ENCODE data around the gene SCARF2. TPM values are rescaled to one million over a fixed set of nuclear protein-coding genes. Genes with fewer than 3 reads are reported as not detected.

Gene SCARF2
- polyA plus RNA-seq, 1 donor from 2014 or later: 5.0 TPM

DNA sequence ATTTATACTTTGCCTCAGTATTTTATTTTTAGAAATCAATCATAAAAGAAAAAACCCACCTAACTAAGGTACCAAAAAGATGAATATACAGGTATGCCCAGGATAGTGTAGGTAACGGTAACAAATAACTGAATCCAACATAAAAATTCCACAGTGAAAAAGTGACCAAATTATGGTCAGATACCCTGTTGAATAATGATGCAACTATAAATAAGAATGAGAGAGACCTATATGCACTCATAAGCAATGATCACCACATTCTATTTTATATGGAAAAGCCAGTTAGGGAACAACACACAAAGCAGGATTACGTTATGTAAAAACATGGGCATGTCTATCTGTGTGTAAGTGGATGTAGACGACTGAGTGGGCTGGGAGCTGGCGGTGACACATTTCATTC, 50.7 kb downstream of the SCARF2 start:
- TF ChIP-seq MXI1 (conservative IDR thresholded peaks at IDR 0.05; ENCODE audit: poor library complexity, severe bottlenecking) (no peak), POLR2AphosphoS5 (IDR thresholded peaks at IDR 0.05) (no peak), EP300 (conservative IDR thresholded peaks at IDR 0.05; ENCODE audit: poor library complexity, severe bottlenecking) (no peak), EZH2 (IDR thresholded peaks at IDR 0.05; ENCODE audit: borderline replicate concordance, insufficient read depth, low read length, poor library complexity, severe bottlenecking) (no peak), TAF1 (IDR thresholded peaks at IDR 0.05; ENCODE audit: low read depth) (no peak), SMC3 (conservative IDR thresholded peaks at IDR 0.05; ENCODE audit: poor library complexity) (no peak), RAD21 (conservative IDR thresholded peaks at IDR 0.05) (no peak)
- TF ChIP-seq, protein P1, sequence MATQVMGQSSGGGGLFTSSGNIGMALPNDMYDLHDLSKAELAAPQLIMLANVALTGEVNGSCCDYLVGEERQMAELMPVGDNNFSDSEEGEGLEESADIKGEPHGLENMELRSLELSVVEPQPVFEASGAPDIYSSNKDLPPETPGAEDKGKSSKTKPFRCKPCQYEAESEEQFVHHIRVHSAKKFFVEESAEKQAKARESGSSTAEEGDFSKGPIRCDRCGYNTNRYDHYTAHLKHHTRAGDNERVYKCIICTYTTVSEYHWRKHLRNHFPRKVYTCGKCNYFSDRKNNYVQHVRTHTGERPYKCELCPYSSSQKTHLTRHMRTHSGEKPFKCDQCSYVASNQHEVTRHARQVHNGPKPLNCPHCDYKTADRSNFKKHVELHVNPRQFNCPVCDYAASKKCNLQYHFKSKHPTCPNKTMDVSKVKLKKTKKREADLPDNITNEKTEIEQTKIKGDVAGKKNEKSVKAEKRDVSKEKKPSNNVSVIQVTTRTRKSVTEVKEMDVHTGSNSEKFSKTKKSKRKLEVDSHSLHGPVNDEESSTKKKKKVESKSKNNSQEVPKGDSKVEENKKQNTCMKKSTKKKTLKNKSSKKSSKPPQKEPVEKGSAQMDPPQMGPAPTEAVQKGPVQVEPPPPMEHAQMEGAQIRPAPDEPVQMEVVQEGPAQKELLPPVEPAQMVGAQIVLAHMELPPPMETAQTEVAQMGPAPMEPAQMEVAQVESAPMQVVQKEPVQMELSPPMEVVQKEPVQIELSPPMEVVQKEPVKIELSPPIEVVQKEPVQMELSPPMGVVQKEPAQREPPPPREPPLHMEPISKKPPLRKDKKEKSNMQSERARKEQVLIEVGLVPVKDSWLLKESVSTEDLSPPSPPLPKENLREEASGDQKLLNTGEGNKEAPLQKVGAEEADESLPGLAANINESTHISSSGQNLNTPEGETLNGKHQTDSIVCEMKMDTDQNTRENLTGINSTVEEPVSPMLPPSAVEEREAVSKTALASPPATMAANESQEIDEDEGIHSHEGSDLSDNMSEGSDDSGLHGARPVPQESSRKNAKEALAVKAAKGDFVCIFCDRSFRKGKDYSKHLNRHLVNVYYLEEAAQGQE (IDR thresholded peaks at IDR 0.05; ENCODE audit: borderline replicate concordance): no peak
- TF ChIP-seq, protein P2, sequence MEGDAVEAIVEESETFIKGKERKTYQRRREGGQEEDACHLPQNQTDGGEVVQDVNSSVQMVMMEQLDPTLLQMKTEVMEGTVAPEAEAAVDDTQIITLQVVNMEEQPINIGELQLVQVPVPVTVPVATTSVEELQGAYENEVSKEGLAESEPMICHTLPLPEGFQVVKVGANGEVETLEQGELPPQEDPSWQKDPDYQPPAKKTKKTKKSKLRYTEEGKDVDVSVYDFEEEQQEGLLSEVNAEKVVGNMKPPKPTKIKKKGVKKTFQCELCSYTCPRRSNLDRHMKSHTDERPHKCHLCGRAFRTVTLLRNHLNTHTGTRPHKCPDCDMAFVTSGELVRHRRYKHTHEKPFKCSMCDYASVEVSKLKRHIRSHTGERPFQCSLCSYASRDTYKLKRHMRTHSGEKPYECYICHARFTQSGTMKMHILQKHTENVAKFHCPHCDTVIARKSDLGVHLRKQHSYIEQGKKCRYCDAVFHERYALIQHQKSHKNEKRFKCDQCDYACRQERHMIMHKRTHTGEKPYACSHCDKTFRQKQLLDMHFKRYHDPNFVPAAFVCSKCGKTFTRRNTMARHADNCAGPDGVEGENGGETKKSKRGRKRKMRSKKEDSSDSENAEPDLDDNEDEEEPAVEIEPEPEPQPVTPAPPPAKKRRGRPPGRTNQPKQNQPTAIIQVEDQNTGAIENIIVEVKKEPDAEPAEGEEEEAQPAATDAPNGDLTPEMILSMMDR (IDR thresholded peaks at IDR 0.05; ENCODE audit: poor library complexity, severe bottlenecking): no peak
- H3K36me3 ChIP-seq (ENCODE audit: insufficient read depth, low read length): no peaks in the 10 kb centered on the region
- no peaks in the 10 kb centered on the region for H3K79me2 ChIP-seq (replicated peaks; ENCODE audit: insufficient read depth, low read length)
- H3K9ac ChIP-seq (ENCODE audit: low read length): no peak overlapping the region
- no peak overlapping the region for H3K27ac ChIP-seq (ENCODE audit: low read length)
- no peak overlapping the region for H3K4me3 ChIP-seq (ENCODE audit: low read length)
- no peaks in the 10 kb centered on the region for H3F3A ChIP-seq (ENCODE audit: insufficient read depth, low read length, poor library complexity, severe bottlenecking)
- H3K9me2 ChIP-seq (ENCODE audit: insufficient read depth, low read length): no peaks in the 10 kb centered on the region
- no peaks in the 10 kb centered on the region for H4K20me1 ChIP-seq (ENCODE audit: insufficient read depth)
- H2AFZ ChIP-seq (ENCODE audit: low read depth, low read length): no peak overlapping the region
- H3K4me2 ChIP-seq (ENCODE audit: low read length): no peak overlapping the region
- H3K9me3 ChIP-seq (ENCODE audit: low read length): no peaks in the 10 kb centered on the region
- no peaks in the 10 kb centered on the region for H3K27me3 ChIP-seq (ENCODE audit: insufficient read depth, low read depth, low read length)

DNA sequence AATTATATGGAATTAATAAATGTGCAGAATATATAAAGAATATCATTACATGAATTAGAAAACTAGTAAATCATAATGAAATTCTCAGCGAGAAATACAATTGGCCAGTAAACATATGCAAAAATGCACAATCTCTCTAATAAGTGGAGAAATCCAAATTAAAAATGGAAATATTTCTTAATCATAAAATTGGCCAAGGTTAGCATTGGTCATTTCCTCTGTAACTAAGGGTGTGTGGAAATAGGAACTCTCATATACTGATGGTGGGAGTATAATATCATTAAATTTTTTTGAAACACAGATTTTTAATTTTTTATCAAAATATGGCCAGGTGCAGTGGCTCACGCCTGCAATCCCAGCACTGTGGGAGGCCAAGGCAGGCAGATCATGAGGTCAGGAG, 51.3 kb downstream of the SCARF2 start:
- Histone ChIP-seq H3K27ac (ENCODE audit: low read length) (no peak overlapping the region), H3K36me3 (ENCODE audit: insufficient read depth, low read length) (no peaks in the 10 kb centered on the region), H3K9ac (ENCODE audit: low read length) (no peak overlapping the region), H3K4me2 (ENCODE audit: low read length) (no peak overlapping the region), H3F3A (ENCODE audit: insufficient read depth, low read length, poor library complexity, severe bottlenecking) (no peaks in the 10 kb centered on the region), H3K9me2 (ENCODE audit: insufficient read depth, low read length) (no peaks in the 10 kb centered on the region), H4K20me1 (ENCODE audit: insufficient read depth) (no peaks in the 10 kb centered on the region), H3K27me3 (ENCODE audit: insufficient read depth, low read depth, low read length) (no peaks in the 10 kb centered on the region), H3K79me2 (replicated peaks; ENCODE audit: insufficient read depth, low read length) (no peaks in the 10 kb centered on the region), H3K4me3 (ENCODE audit: low read length) (no peak overlapping the region), H3K9me3 (ENCODE audit: low read length) (no peaks in the 10 kb centered on the region), H2AFZ (ENCODE audit: low read depth, low read length) (no peak overlapping the region)
- TF ChIP-seq MXI1 (conservative IDR thresholded peaks at IDR 0.05; ENCODE audit: poor library complexity, severe bottlenecking) (no peak), POLR2AphosphoS5 (IDR thresholded peaks at IDR 0.05) (no peak)

DNA sequence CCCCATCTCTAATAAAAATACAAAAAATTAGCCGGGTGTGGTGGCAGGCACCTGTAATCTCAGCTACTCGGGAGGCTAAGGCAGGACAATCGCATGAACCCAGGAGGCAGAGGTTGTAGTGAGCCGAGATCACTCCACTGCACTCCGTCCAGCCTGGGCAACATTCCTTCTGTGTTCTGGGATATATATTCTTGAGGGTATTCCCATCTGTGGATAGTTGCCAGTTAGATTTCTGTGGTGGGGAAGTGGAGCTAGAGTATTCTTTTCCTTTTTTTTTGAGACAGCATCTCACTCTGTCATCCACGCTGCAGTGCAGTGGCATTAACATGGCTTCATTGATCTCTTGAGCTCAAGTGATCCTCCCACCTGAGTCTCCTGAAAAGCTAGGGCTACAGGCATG, 52.8 kb downstream of the SCARF2 start:
- H3F3A ChIP-seq (ENCODE audit: insufficient read depth, low read length, poor library complexity, severe bottlenecking): no peaks in the 10 kb centered on the region
- H3K27me3 ChIP-seq (ENCODE audit: insufficient read depth, low read depth, low read length): no peaks in the 10 kb centered on the region
- H4K20me1 ChIP-seq (ENCODE audit: insufficient read depth): no peaks in the 10 kb centered on the region
- H3K4me3 ChIP-seq (ENCODE audit: low read length): no peak overlapping the region
- no peak overlapping the region for H2AFZ ChIP-seq (ENCODE audit: low read depth, low read length)
- H3K79me2 ChIP-seq (replicated peaks; ENCODE audit: insufficient read depth, low read length): no peaks in the 10 kb centered on the region
- H3K4me2 ChIP-seq (ENCODE audit: low read length): no peak overlapping the region
- H3K9ac ChIP-seq (ENCODE audit: low read length): no peak overlapping the region
- no peaks in the 10 kb centered on the region for H3K36me3 ChIP-seq (ENCODE audit: insufficient read depth, low read length)
- no peak overlapping the region for H3K27ac ChIP-seq (ENCODE audit: low read length)
- no peaks in the 10 kb centered on the region for H3K9me2 ChIP-seq (ENCODE audit: insufficient read depth, low read length)
- no peaks in the 10 kb centered on the region for H3K9me3 ChIP-seq (ENCODE audit: low read length)
- no peak for TF ChIP-seq TAF1 (IDR thresholded peaks at IDR 0.05; ENCODE audit: low read depth)

Measured in neural cell (in vitro differentiated cells).